HUES6 (cell line): ENCODE data around the gene JPH3.

Experiments used
- H3K27ac ChIP-seq: 2 replicates; pipeline ENCODE4 v1.7.0; 2013; ENCODE audit warnings: low read depth, mild to moderate bottlenecking, low read length, inconsistent platforms
- H3K27me3 ChIP-seq: 2 replicates; pipeline ENCODE4 v1.6.1; 2013; ENCODE audit warnings: low read length; ENCODE audit not compliant: control insufficient read depth, insufficient read depth
- H3K36me3 ChIP-seq: 2 replicates; pipeline ENCODE4 v1.6.1; 2013; ENCODE audit warnings: low read length; ENCODE audit not compliant: control insufficient read depth, insufficient read depth
- H3K4me1 ChIP-seq: 2 replicates; pipeline ENCODE4 v1.6.1; 2013; ENCODE audit warnings: low read length; ENCODE audit not compliant: control insufficient read depth, insufficient read depth
- H3K4me3 ChIP-seq: 2 replicates; pipeline ENCODE4 v1.5.1; 2013; ENCODE audit warnings: low read depth, low read length
- H3K9ac ChIP-seq: one replicate; pipeline ENCODE4 v1.6.1; 2013; ENCODE audit warnings: mild to moderate bottlenecking, low read length
- H3K9me3 ChIP-seq: 2 replicates; pipeline ENCODE4 v1.6.1; 2013; ENCODE audit warnings: low read depth, low read length; ENCODE audit not compliant: control insufficient read depth, insufficient read depth

Gene JPH3

DNA sequence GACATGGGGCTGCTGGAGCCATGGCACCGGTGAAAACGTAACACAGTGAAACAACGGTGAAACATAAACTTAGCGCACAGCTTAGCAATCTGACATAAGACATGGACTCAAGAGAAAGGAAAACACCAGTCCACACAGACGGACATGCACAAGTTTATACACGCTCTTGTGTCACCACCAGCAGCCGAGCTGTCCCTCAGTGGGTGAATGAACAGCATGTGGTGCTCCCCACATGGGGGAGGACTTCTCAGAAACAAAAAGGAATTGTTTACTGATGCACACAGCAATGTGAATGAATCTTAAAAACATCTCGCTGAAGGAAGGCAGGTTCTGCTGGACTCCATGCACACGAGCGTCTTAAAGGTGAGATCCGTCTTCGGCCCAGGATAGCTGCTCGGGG is 129.3 kb downstream of the JPH3 start:
- peaks cover 54% of the 10 kb centered on the region for H3K36me3 ChIP-seq
- no peaks in the 10 kb centered on the region for H3K9me3 ChIP-seq
- H3K4me3 ChIP-seq, result no peak overlapping the region
- no peak overlapping the region for H3K9ac ChIP-seq
- no peaks in the 10 kb centered on the region for H3K4me1 ChIP-seq
- H3K27me3 ChIP-seq, result no peaks in the 10 kb centered on the region
- H3K27ac ChIP-seq, result no peak overlapping the region

- Histone ChIP-seq H3K9ac (no peak overlapping the region), H3K27ac (no peak overlapping the region), H3K27me3 (no peaks in the 10 kb centered on the region), H3K4me3 (no peak overlapping the region), H3K4me1 (no peaks in the 10 kb centered on the region), H3K9me3 (no peaks in the 10 kb centered on the region), H3K36me3 (peaks cover 49% of the 10 kb centered on the region)
These were observed 130.9 kb downstream of the JPH3 start for GRCh38 chr16:87733190-87733589.

GRCh38 chr16:87734644-87735043 is 132.3 kb downstream of the JPH3 start:
- Histone ChIP-seq H3K4me1 (no peaks in the 10 kb centered on the region), H3K9me3 (no peaks in the 10 kb centered on the region), H3K9ac (no peak overlapping the region), H3K27ac (no peak overlapping the region), H3K4me3 (no peak overlapping the region), H3K27me3 (no peaks in the 10 kb centered on the region), H3K36me3 (peaks cover 43% of the 10 kb centered on the region)

DNA sequence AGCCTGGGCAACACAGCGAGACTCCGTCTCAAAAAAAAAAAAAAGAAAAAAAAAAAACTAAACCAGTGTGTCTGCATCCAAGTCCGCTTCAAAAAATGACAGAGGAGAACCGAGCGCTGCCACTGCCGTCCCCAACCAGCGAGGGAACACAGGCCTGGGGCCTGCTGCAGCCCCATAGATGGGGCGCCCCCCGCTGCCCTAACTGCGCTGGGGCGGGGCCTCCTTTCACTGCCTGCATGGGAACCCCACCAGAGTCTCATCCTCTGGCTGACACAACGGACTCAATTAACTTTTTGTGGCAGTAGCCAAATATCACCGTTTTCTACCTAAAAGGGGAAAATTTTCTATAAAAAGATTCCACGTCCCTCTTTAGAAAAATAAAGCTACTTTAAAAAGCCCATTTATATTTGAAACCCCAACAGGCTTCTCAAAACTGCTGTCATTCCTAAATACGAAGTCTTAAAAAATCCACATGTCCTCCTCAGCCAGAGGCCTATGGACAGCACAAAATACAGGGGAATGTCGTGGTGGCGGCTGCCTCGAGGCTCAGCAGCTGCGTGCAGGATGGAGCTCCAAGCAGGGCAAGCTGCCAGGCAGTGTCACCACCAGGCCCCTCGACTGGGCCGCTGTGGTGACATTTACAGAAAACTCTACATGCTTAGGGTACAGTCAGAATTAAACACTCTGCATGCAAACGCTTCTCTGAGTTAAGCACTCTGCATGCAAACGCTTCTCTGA is 133.1 kb downstream of the JPH3 start:
- Histone ChIP-seq H3K4me1 (no peaks in the 10 kb centered on the region), H3K9me3 (no peaks in the 10 kb centered on the region), H3K27me3 (no peaks in the 10 kb centered on the region), H3K9ac (no peak overlapping the region), H3K36me3 (peaks cover 44% of the 10 kb centered on the region), H3K4me3 (no peak overlapping the region), H3K27ac (no peak overlapping the region)

DNA sequence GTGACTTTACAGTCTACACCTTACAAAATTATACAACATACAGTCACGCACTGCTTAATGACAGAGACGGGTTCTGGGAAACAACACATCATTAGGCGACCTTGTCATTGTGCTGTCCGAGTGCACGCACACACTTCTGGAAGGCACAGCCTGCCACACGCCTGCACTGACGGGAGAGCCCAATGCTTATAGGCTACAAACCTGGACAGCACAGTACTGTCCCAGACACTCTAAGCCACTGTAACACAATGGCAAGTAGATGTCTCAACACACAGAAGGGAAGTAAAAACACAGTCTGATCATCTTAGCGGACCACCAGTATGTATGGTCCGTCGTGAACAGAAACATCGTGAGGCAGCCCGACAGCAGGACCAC is 133.7 kb downstream of the JPH3 start:
- Histone ChIP-seq H3K4me3 (no peak overlapping the region), H3K4me1 (no peaks in the 10 kb centered on the region), H3K27me3 (no peaks in the 10 kb centered on the region), H3K27ac (no peak overlapping the region), H3K9me3 (no peaks in the 10 kb centered on the region), H3K36me3 (peaks cover 46% of the 10 kb centered on the region), H3K9ac (no peak overlapping the region)

- no peak overlapping the region for H3K27ac ChIP-seq
- no peaks in the 10 kb centered on the region; the same call in 1 of the 2 replicates for H3K9me3 ChIP-seq
- no peak overlapping the region for H3K4me3 ChIP-seq
- no peaks in the 10 kb centered on the region for H3K27me3 ChIP-seq
- H3K36me3 ChIP-seq, result peaks cover 55% of the 10 kb centered on the region
- H3K4me1 ChIP-seq, result no peaks in the 10 kb centered on the region
- no peak overlapping the region for H3K9ac ChIP-seq
These were observed 137.5 kb downstream of the JPH3 start for GRCh38 chr16:87739801-87740200.

DNA sequence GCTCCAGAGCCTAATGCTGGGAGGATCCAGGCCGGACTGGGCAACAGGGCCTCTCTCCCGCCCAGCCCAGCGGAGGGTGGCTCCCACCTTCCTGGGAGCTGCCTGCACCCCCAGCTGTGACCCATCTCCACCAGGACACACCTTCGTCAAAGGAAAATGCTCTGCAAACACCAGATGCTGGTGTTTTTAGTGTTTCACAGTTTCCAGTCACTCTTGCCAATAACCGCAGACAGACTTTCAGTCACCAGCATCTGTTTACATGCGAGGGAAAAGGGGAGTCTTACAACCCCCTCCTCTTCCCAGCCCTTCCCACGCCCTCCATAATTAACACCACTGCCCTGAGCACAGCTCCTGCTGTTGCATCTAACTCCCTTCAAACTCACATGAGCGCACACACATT is 138.1 kb downstream of the JPH3 start:
- Histone ChIP-seq H3K4me3 (no peak overlapping the region), H3K27ac (no peak overlapping the region), H3K9me3 (no peaks in the 10 kb centered on the region; the same call in 1 of the 2 replicates), H3K36me3 (peaks cover 62% of the 10 kb centered on the region), H3K4me1 (no peaks in the 10 kb centered on the region), H3K27me3 (no peaks in the 10 kb centered on the region), H3K9ac (no peak overlapping the region)

DNA sequence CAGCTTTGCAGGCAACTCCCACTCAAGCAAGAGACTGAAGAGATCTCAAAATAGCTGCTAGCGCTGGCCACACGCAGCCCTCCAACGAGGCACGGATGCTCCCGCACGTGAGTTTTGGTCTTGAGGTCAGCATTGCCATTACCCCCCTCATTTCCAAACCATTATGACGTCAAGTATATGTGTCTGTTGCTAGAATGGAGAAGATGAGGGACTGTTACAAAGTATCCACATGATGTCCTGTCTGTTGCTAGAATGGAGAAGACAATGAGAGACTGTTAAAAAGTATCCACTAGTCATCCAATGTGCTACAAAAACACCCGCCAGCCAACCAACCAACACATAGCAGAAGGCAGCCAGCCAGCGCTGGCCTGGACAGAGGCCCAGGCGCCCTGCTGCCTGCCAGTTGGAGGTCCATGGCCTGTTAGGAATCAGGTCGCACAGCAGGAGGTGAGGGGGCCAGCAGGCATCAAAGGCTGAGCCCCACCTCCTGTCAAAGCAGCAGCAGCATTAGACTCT is 138.7 kb downstream of the JPH3 start:
- Histone ChIP-seq H3K36me3 (peaks cover 66% of the 10 kb centered on the region), H3K9ac (no peak overlapping the region), H3K9me3 (no peaks in the 10 kb centered on the region; the same call in 1 of the 2 replicates), H3K27ac (no peak overlapping the region), H3K4me3 (no peak overlapping the region), H3K27me3 (no peaks in the 10 kb centered on the region), H3K4me1 (no peaks in the 10 kb centered on the region)

- no peaks in the 10 kb centered on the region for H3K4me1 ChIP-seq
- H3K9ac ChIP-seq, result no peak overlapping the region
- H3K27me3 ChIP-seq, result no peaks in the 10 kb centered on the region
- peaks cover 70% of the 10 kb centered on the region for H3K36me3 ChIP-seq
- no peak overlapping the region for H3K4me3 ChIP-seq
- no peak overlapping the region for H3K27ac ChIP-seq
- no peaks in the 10 kb centered on the region; the same call in 1 of the 2 replicates for H3K9me3 ChIP-seq
These were observed 139.6 kb downstream of the JPH3 start for GRCh38 chr16:87741700-87742415.

DNA sequence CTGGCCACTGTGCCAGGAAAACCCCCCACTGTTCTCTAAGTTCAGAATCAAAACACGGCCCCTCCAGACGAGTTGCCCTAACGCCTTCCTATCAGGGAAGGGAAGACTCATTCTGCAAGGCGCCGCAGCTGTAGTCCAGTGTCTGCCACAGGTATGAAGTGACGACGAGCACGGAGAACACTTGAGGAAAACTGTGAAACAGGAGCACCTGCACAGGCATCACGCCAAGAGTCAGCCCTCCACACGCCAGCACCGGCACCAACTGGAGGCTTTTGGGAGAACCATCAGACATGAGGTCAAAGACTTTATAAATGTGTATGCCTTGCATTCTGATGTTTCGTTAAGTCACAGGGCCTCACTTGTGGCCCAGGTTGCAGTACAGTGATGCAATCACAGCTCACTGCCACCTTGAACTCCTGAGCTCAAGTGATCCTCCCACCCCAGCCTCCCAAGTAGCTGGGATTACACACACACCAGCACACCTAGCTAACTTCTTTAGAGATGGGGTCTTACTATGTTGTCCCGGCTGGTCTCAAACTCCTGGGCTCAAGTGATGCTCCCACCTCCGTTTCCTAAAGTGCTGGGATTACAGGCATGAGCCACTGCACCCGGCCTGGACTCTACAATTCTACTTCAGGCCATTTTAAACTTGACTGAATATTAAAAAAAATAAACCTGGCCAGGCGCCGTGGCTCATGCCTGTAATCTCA is 140.6 kb downstream of the JPH3 start:
- Histone ChIP-seq H3K36me3 (peaks cover 76% of the 10 kb centered on the region), H3K4me1 (no peaks in the 10 kb centered on the region), H3K9ac (no peak overlapping the region), H3K4me3 (no peak overlapping the region), H3K27me3 (no peaks in the 10 kb centered on the region), H3K9me3 (no peaks in the 10 kb centered on the region; the same call in 1 of the 2 replicates), H3K27ac (no peak overlapping the region)
